Forelimb muscle (tissue), 1 donor: ENCODE data around the gene ANKRD55. TPM values are rescaled to one million over a fixed set of nuclear protein-coding genes. Genes with fewer than 3 reads are reported as not detected.
A peak's percentile ranks its signal among the peaks of the same experiment; 100 is the strongest.
"Not testable (repeated sequence)": the region's sequence is repeated elsewhere in the genome, so short reads cannot be mapped to it uniquely, and the experiment has no call there.

ENCODE experiments used
- DNase-seq: peaks from one replicate; pipeline ENCODE4 v3.0.0-alpha.2; 2013; ENCODE audit warnings: low read depth
- polyA plus RNA-seq: library from polyadenylated mRNA; unstranded; fragments of 120-200 nt; gene quantifications from one replicate; pipeline ENCODE4 v1.2.1, GENCODE V29; 2013; ENCODE audit not compliant: insufficient read length

Gene ANKRD55
- polyA plus RNA-seq, 1 donor, result 0.46 TPM

- DNase-seq, result no peak
Measured at GRCh38 chr5:56102889-56103288, 130.2 kb downstream of the ANKRD55 start.

- DNase-seq, result not testable (repeated sequence)
Measured at GRCh38 chr5:56102207-56102606, 130.9 kb downstream of the ANKRD55 start.

DNA sequence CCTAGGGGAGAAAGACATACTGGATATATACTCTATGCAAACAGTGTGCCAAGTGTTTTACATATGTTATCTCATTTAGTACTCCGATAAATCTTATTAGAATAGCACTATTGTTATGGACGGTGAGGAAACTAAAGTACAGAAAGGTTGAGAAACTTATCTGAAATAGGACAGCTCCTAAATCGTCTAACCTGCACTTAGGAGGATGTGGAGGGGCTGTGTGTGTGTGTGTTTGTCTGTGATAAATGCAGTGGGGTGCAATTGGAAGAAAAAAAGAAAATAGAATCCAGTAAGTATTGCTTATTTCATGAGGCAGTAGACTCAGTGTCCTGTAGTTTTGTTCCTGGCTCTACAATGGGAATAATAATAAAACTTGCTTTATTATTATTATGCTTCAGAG lies 131.9 kb downstream of the ANKRD55 start:
- no peak for DNase-seq

- DNase-seq, result no peak
Measured at GRCh38 chr5:56100439-56101176, 132.5 kb downstream of the ANKRD55 start.

DNA sequence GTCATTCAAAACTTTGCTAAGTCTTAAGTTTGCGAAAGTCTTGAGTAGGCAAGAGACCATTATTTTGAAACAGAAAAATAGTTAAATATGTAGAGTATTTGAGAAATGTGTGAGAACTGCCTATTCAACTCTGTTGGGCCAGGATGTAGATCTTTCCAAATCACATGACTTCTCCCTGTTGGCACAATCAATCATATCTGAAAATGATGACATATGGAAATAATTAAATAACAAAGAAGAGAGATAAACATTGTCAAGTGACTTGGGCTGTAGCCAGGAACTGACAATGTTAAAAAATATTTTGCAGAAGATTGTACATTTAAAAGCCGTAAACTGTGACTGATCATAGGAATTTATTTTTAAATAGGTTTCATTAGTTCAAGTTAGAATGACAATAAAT lies 133.8 kb downstream of the ANKRD55 start:
- peak; percentile 67 for DNase-seq

GRCh38 chr5:56097055-56097454 lies 136.1 kb downstream of the ANKRD55 start:
- no peak for DNase-seq

DNA sequence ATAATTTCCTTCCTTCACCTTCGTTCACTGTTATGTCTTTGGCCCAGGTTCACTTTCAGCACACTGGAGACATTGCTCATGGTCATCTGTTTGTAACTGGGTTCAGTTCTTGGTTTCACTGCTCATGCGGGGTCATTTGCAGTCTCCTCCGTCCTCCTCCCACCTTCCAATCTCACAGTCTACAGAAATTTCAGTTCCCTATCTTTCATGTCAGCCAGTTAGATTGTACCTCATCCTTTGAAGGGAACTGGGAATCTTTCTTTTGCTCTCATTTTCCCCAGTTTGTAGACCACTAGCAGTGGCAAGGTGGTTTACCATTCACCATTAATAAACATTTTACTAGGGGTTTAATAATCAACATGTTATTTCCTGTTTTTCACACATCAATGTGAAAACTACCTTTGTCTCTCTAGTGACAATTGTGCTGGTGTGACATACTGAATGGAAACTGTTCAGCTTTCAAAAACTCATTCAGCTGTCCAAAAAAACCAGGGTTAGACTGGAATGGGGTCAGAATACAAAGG lies 137.5 kb downstream of the ANKRD55 start:
- no peak for DNase-seq

DNA sequence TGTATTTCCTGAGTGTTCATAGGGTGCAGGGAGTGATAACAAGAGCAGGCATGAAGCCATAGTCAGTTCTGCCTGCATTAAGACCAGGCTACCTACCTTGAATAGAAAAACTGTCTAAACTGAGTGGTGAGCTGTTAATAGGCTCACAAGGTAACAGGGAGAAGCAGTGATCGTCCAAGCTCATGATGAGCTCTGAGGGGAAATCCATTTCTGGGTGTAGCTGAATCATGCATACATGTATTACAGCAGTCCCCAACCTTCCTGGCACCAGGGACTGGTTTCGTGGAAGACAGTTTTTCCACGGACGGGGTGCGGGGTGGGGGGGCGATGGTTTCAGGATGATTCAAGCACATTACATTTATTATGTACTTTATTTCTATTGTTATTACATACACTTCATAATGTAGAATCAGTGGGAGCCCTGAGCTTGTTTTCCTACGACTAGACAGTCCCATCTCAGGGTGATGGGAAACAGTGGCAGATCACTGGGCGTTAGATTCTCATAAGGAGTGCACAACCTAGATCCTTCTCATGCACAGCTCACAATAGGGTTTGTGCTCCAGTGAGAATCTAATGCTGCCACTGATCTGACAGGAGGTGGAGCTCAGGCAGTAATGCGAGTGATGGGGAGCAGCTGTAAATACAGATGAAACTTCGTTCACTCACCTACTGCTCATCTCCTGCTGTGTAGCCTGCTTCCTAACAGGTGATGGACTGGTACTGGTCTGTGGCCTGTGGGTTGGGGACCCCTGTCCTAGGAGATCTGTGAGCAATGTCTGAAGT lies 138.4 kb downstream of the ANKRD55 start:
- DNase-seq, result no peak

GRCh38 chr5:56093970-56094369 lies 139.2 kb downstream of the ANKRD55 start:
- no peak for DNase-seq

DNA sequence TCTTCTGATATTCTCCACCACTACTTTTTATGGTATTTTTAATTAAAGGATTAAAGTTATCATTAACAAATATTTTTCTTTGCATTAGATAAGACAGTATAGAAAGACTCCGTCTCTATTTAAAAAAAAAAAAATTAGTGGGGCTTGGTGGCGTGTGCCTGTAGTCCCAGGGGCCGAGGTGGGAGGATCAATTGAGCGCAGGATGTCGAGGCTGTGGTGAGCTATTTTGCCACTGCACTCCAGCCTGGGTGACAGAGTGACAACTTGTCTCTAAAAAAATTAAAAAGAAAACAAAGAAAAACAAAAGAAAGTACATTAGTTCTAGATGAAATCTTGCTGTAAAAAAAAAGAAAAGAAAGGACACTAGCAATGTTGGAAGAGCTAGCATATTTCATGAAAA lies 141.0 kb downstream of the ANKRD55 start:
- no peak for DNase-seq

DNA sequence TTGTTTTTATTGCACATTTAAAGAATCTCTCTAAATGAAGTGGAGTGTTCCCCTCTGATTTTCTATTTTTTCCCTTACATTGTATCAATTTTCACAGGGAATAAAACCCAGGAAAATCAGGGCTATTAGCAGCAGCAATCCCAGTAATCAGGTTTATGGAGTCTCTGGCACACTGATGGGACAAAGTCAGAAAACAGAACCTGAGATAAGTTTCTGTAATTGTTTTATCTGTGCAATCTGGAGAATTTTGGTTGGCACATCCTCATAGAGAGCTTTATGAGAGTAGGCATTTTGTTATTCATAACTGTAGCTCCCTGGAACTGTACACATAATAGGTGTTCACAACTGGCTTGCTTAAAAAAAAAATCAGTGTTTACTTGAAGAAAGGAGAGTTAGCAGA lies 141.5 kb downstream of the ANKRD55 start:
- DNase-seq, result no peak

- DNase-seq, result no peak
Measured at GRCh38 chr5:56090793-56091460, 142.2 kb downstream of the ANKRD55 start.

GRCh38 chr5:56088967-56089829 lies 143.9 kb downstream of the ANKRD55 start:
- no peak for DNase-seq

DNA sequence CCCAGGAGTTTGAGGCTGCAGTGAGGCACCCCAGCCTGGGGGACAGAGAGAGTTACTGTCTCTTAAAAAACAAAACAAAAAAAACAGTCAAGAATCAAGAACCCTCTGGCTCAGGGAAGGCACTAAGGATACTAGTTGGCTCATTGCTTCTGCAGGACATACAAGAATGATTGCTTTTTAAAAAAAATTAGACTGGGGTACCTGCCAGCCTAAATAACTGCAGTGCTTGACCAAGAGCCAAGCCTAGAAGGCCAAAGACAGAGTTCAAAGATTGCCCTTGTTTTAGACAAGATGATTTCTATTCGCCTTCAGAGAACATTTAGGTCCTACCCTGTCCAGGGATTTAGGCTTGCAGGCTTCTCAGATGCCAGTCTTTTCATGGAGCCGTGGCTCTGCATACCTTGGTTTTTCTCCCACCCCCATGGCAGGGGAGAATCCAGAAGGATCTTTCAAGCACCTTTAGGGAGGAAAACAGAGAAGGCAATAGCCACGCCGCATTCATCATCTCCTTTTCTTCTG lies 144.6 kb downstream of the ANKRD55 start:
- no peak for DNase-seq

GRCh38 chr5:56085193-56085592 lies 147.9 kb downstream of the ANKRD55 start:
- DNase-seq, result no peak

- DNase-seq, result no peak
Measured at GRCh38 chr5:56083286-56083854, 149.8 kb downstream of the ANKRD55 start.

DNA sequence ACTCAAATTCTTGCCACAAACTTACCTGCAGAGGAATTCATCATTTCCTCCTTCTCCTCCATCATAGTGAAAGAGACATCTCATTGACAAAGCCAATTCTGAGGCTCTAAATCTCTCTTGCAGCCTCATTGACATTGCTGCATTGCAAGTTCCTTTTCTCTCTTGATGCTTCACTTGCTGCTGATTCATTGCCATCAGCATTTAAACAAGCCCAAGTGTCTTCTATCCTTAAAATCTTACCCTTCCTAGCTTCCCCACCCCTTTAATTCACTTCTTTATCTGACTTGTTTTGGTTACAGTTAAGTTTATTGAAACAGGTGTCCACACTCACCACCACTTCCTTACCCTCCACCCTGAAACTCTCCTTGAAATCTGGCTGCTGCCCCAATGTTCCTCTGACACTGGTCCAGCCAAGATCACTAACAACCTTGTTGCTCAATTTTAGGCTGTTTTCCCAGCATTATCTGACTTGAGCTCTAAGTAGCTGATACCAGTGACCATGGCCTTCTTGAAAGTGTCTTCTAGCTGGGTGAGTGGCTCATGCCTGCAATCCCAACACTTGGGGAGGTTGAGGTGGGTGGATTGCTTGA lies 152.0 kb downstream of the ANKRD55 start:
- not testable (repeated sequence) for DNase-seq

GRCh38 chr5:56080375-56081052 lies 152.6 kb downstream of the ANKRD55 start:
- DNase-seq, result no peak

DNA sequence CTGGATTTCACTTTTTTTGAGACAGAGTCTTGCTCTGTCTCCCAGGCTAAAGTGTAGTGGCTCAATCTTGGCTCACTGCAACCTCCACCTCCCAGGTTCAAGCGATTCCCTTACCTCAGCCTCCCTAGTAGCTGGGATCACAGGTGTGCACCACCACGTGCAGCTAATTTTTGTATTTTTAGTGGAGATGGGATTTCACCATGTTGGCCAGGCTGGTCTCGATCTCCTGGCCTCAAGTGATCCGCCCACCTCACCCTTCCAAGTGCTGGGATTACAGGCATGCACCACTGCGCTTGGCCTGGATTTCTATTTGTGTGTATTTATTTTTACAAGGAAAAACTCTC lies 154.0 kb downstream of the ANKRD55 start:
- DNase-seq, result not testable (repeated sequence)
